Psoas muscle (tissue), 8 donors: ENCODE data around the gene MANBA. TPM values are rescaled to one million over a fixed set of nuclear protein-coding genes. Genes with fewer than 3 reads are reported as not detected.

Experiments used
- ATAC-seq, 4 donors: fragments of 200-7000 bp; cut with Tn5 transposase; one replicate each; pipeline ENCODE4 v1.9.1; 2020; ENCODE audit warnings: moderate library complexity in 3 of 4, mild to moderate bottlenecking in 2 of 4
- DNase-seq, 2 donors: peaks; one replicate each; pipeline ENCODE4 v3.0.0-alpha.2; 2020
- H3K27ac ChIP-seq: fragments of 200-600 bp; one replicate; pipeline ENCODE4 v1.8.0; 2022
- H3K27me3 ChIP-seq, 3 donors: fragments of 200-600 bp in 1 of 3; one replicate each; pipeline versions ENCODE4 v1.6.1 to v1.8.0; 2013 to 2022; ENCODE audit warnings: low read length in 2 of 3, mild to moderate bottlenecking in 2 of 3, moderate library complexity in 1 of 3; ENCODE audit not compliant: insufficient read depth in 3 of 3
- H3K36me3 ChIP-seq, 2 donors: fragments of 200-600 bp in 1 of 2; one replicate each; pipeline versions ENCODE4 v1.6.1 to v1.8.0; 2013 to 2022; ENCODE audit warnings: low read depth in 1 of 2, mild to moderate bottlenecking in 1 of 2, moderate library complexity in 1 of 2; ENCODE audit not compliant: insufficient read depth in 1 of 2
- H3K4me1 ChIP-seq: fragments of 200-600 bp; one replicate; pipeline ENCODE4 v1.8.0; 2022
- H3K4me3 ChIP-seq: fragments of 200-600 bp; one replicate; pipeline ENCODE4 v1.8.0; 2022; ENCODE audit warnings: mild to moderate bottlenecking
- H3K9me3 ChIP-seq: fragments of 200-600 bp; one replicate; pipeline ENCODE4 v1.8.0; 2022
- CTCF ChIP-seq: fragments of 200-600 bp; IDR thresholded peaks from one replicate; pipeline ENCODE4 v1.8.0; 2022; ENCODE audit warnings: antibody characterized with exemption
- WGBS, 3 donors: extraction: QIAGEN DNeasy Blood & Tissue Kit; methylation state at CpG; one replicate each; pipeline versions ENCODE4 v1.1.6 to v1.1.7; 2013; 5-methylcytosine and 5-hydroxymethylcytosine counted together
- intact Hi-C, 2 donors: fragments of 100-400 bp; cut with DNase I; formaldehyde crosslinking; loops; one replicate each; pipeline versions ENCODE4 v1.11.0 to v1.14.2; 2022
- polyA plus RNA-seq, 3 donors: library from polyadenylated mRNA; stranded (reverse); fragments of 200-250 nt; gene quantifications; one replicate each; pipeline ENCODE4 v1.2.3, GENCODE V29; 2013
- total RNA-seq, 4 donors: library from RNA; stranded (reverse); fragmentation: NEBNext Ultra II Directional in 2 of 4; extraction: Animal tissue kit (Norgen Biotek cat#: 25700) in 2 of 4; gene quantifications; one replicate each; pipeline versions ENCODE4 v1.2.1 to v1.2.4, GENCODE V29; 2021 to 2023
- donor health status: healthy with polysubstance abuse.
- donor health status: DM: no; HTN: no; CAD: no; lungs with moderate emphysema.
- donor health status: Bipolar disorder and iron deficiency.
- donor health status: healthy.
- donor health status: DM: yes; HTN: yes; CAD: no.
- donor health status: DM: no; HTN: no; CAD: no.
- donor health status: DM: no; HTN: no; CAD: no.
- donor health status: DM: yes; HTN: yes; CAD: no.

The MANBA gene
- total and polyA plus RNA-seq, 7 donors, result 3.1 to 11.9 (median 4.8) TPM

GRCh38 chr4:102629673-102630072, 131.1 kb downstream of the MANBA start:
- H3K9me3 ChIP-seq, result no peaks in the 10 kb centered on the region
- ATAC-seq (no peak), DNase-seq (no peak)
- intact Hi-C loops, result no loop called here
- H3K36me3 ChIP-seq, result peaks cover 0 to 11% of the 10 kb centered on the region in 2 donors
- TF ChIP-seq CTCF, result no peak
- H3K4me1 ChIP-seq, result no peaks in the 10 kb centered on the region
- no peak overlapping the region for H3K4me3 ChIP-seq
- no peaks in the 10 kb centered on the region for H3K27me3 ChIP-seq
- WGBS, 3 donors, result 83 to 88% (median 86%) methylated on average over 13 of the region's 13 CpGs
- no peak overlapping the region for H3K27ac ChIP-seq

- TF ChIP-seq CTCF, result no peak
- intact Hi-C loops, result no loop called here
- H3K9me3 ChIP-seq, result no peaks in the 10 kb centered on the region
- no peaks in the 10 kb centered on the region for H3K27me3 ChIP-seq
- DNase-seq (no peak), ATAC-seq (peak in 1 of 4 donors; percentile 30)
- no peaks in the 10 kb centered on the region for H3K4me1 ChIP-seq
- no peak overlapping the region for H3K27ac ChIP-seq
- peaks cover 0 to 6% of the 10 kb centered on the region in 2 donors for H3K36me3 ChIP-seq
- WGBS, 3 donors, result 71 to 78% (median 76%) methylated on average over 3 of the region's 3 CpGs
- no peak overlapping the region for H3K4me3 ChIP-seq
Observed at GRCh38 chr4:102627831-102628523, 132.8 kb downstream of the MANBA start.

GRCh38 chr4:102625232-102625930, 135.4 kb downstream of the MANBA start:
- 50 to 55% (median 55%) methylated on average over 3 of the region's 3 CpGs for WGBS, 3 donors
- no peaks in the 10 kb centered on the region for H3K9me3 ChIP-seq
- ATAC-seq (peak in 3 of 4 donors; percentile 30 to 56 (median 46)), DNase-seq (peak in 1 of 2 donors; percentile 33)
- no peaks in the 10 kb centered on the region for H3K27me3 ChIP-seq
- intact Hi-C loops, result no loop called here
- H3K4me1 ChIP-seq, result peaks cover 6% of the 10 kb centered on the region
- no peaks in the 10 kb centered on the region for H3K36me3 ChIP-seq
- H3K4me3 ChIP-seq, result no peak overlapping the region
- TF ChIP-seq CTCF, result peak; percentile 38
- H3K27ac ChIP-seq, result no peak overlapping the region

GRCh38 chr4:102624505-102624904, 136.3 kb downstream of the MANBA start:
- intact Hi-C loops, result loop anchor here (5.0 kb wide), 3 partner anchors 177 to 478 kb away; partner anchors contain the start of gene BDH2 (in 1 of the 2)
- TF ChIP-seq CTCF, result no peak
- H3K36me3 ChIP-seq, result no peaks in the 10 kb centered on the region
- ATAC-seq (no peak), DNase-seq (no peak)
- H3K4me3 ChIP-seq, result no peak overlapping the region
- H3K9me3 ChIP-seq, result no peaks in the 10 kb centered on the region
- peaks cover 8% of the 10 kb centered on the region for H3K4me1 ChIP-seq
- no peak overlapping the region for H3K27ac ChIP-seq
- H3K27me3 ChIP-seq, result no peaks in the 10 kb centered on the region
- WGBS, 3 donors, result 85 to 92% (median 89%) methylated on average over 4 of the region's 4 CpGs
